Psoas muscle (tissue), 7 donors: ENCODE results near the gene ARV1. TPM values are rescaled to one million over a fixed set of nuclear protein-coding genes. Genes with fewer than 3 reads are reported as not detected.

Source experiments
- polyA plus RNA-seq, 3 donors: library from polyadenylated mRNA; stranded (reverse); fragments of 200-250 nt; gene quantifications; one replicate each; pipeline ENCODE4 v1.2.3, GENCODE V29; 2013
- total RNA-seq, 4 donors: library from RNA; stranded (reverse); fragmentation: NEBNext Ultra II Directional in 2 of 4; extraction: Animal tissue kit (Norgen Biotek cat#: 25700) in 2 of 4; gene quantifications; one replicate each; pipeline versions ENCODE4 v1.2.1 to v1.2.4, GENCODE V29; 2021 to 2023
- donor health status: healthy with polysubstance abuse.
- donor health status: DM: no; HTN: no; CAD: no; lungs with moderate emphysema.
- donor health status: Bipolar disorder and iron deficiency.
- donor health status: healthy.
- donor health status: DM: no; HTN: no; CAD: no.
- donor health status: DM: no; HTN: no; CAD: no.
- donor health status: DM: yes; HTN: yes; CAD: no.

ARV1 gene
- total and polyA plus RNA-seq, 7 donors, result 7.9 to 22.5 (median 13.9) TPM

Other genes with a start within 250 kb of the ARV1 start
- gene CAPN9, start 231.7 kb upstream of the ARV1 start, total RNA-seq, result not detected
- gene CAPN9, start 231.7 kb upstream of the ARV1 start, polyA plus RNA-seq, result under 1 TPM in 1 of 3 donors, not detected in 2; 0.03 TPM
- 100 to 1,000 TPM in 2 of 4 donors, 10 to 100 TPM in 2; 32.0 to 122 (median 86.7) TPM for gene C1orf198, start 110.6 kb upstream of the ARV1 start, total RNA-seq
- gene C1orf198, start 110.6 kb upstream of the ARV1 start, polyA plus RNA-seq, result 10 to 100 TPM; 44.6 to 99.6 (median 81.8) TPM
- 10 to 100 TPM in 2 of 4 donors, 1 to 10 TPM in 2; 7.6 to 14.3 (median 9.5) TPM for gene TTC13, start 233 bp upstream of the ARV1 start, total RNA-seq
- gene TTC13, start 233 bp upstream of the ARV1 start, polyA plus RNA-seq, result 10 to 100 TPM in 2 of 3 donors, 1 to 10 TPM in 1; 9.3 to 24.2 (median 11.5) TPM
- 1 to 10 TPM; 2.7 to 6.3 (median 4.6) TPM for gene FAM89A, start 61.2 kb downstream of the ARV1 start, total RNA-seq
- gene FAM89A, start 61.2 kb downstream of the ARV1 start, polyA plus RNA-seq, result 1 to 10 TPM; 2.9 to 5.1 (median 4.2) TPM
- under 1 TPM in 1 of 4 donors, not detected in 3; 0.06 TPM for gene TRIM67, start 183.0 kb downstream of the ARV1 start, total RNA-seq
- gene TRIM67, start 183.0 kb downstream of the ARV1 start, polyA plus RNA-seq, result not detected